Right lobe of liver (tissue), 6 donors: Measurements from ENCODE around the gene FYN. TPM values are rescaled to one million over a fixed set of nuclear protein-coding genes. Genes with fewer than 3 reads are reported as not detected.

ENCODE experiments used
- ATAC-seq, 4 donors: fragments of 200-7000 bp; cut with Tn5 transposase; one replicate each; pipeline ENCODE4 v1.9.1; 2020; ENCODE audit warnings: mild to moderate bottlenecking in 4 of 4, moderate library complexity in 4 of 4
- DNase-seq, 3 donors: peaks; one replicate each; pipeline ENCODE4 v3.0.0-alpha.2; 2020
- H3K27ac ChIP-seq, 3 donors: fragments of 200-600 bp; one replicate each; pipeline ENCODE4 v1.8.0; 2022
- H3K27me3 ChIP-seq, 2 donors: fragments of 200-600 bp; one replicate each; pipeline ENCODE4 v1.8.0; 2022
- H3K36me3 ChIP-seq, 4 donors: fragments of 200-600 bp; sonication (generic) in 1 of 4; one replicate each; pipeline versions ENCODE4 v1.5.1 to v1.8.0; 2017 to 2022; ENCODE audit warnings: control low read depth in 1 of 4
- H3K4me1 ChIP-seq, 4 donors: fragments of 200-600 bp; sonication (generic) in 1 of 4; one replicate each; pipeline versions ENCODE4 v1.5.1 to v1.8.0; 2017 to 2022; ENCODE audit warnings: control low read depth in 1 of 4
- H3K4me3 ChIP-seq, 3 donors: fragments of 200-600 bp; one replicate each; pipeline ENCODE4 v1.8.0; 2022
- H3K9me3 ChIP-seq, 4 donors: fragments of 200-600 bp; sonication (generic) in 1 of 4; one replicate each; pipeline versions ENCODE4 v1.5.1 to v1.8.0; 2017 to 2022; ENCODE audit warnings: control low read depth in 1 of 4
- POLR2A ChIP-seq: fragments of 450-650 bp; IDR thresholded peaks from one replicate; pipeline ENCODE4 v1.6.1; 2017; ENCODE audit warnings: antibody characterized with exemption, mild to moderate bottlenecking
- WGBS: methylation state at CpG from one replicate; pipeline ENCODE4 v1.1.6; 2018; ENCODE audit warnings: low coverage, low lambda C conversion rate; ENCODE audit not compliant: insufficient coverage; ENCODE audit errors: missing lambda C conversion rate; 5-methylcytosine and 5-hydroxymethylcytosine counted together
- intact Hi-C, 2 donors: fragments of 100-400 bp; cut with DNase I; formaldehyde crosslinking; loops; one replicate each; pipeline versions ENCODE4 v1.11.2 to v1.14.1; 2022
- total RNA-seq, 6 experiments: library from RNA; depleted of rRNA in 2 of 6; stranded (reverse); fragments of >200 nt in 2 of 6; fragmentation: NEBNext Ultra II Directional in 3 of 6; extraction: Animal tissue kit (Norgen Biotek cat#: 25700) in 3 of 6; gene quantifications; one replicate each; pipeline versions ENCODE4 v1.1.0 to v1.2.4, GENCODE V29; 2016 to 2023
- TF ChIP-seq, protein P1 (sequence below), 4 donors: fragments of 200-600 bp in 3 of 4; fragments of 450-650 bp in 1 of 4; IDR thresholded peaks; one replicate each; pipeline versions ENCODE4 v1.5.1 to v1.8.0; 2016 to 2022; ENCODE audit warnings: antibody characterized with exemption in 4 of 4, mild to moderate bottlenecking in 2 of 4
- donor health status: DM: no; HTN: yes; CAD: no.
- donor health status: DM: no; HTN: no; CAD: no.
- donor health status: DM: no; HTN: no; CAD: no.
- donor health status: DM: no; HTN: yes; CAD: no.
- donor health status: DM: no; HTN: yes; CAD: no.

FYN gene
- total RNA-seq, 6 experiments from 2014 or later: 16.8 to 33.7 (median 23.5) TPM

DNA sequence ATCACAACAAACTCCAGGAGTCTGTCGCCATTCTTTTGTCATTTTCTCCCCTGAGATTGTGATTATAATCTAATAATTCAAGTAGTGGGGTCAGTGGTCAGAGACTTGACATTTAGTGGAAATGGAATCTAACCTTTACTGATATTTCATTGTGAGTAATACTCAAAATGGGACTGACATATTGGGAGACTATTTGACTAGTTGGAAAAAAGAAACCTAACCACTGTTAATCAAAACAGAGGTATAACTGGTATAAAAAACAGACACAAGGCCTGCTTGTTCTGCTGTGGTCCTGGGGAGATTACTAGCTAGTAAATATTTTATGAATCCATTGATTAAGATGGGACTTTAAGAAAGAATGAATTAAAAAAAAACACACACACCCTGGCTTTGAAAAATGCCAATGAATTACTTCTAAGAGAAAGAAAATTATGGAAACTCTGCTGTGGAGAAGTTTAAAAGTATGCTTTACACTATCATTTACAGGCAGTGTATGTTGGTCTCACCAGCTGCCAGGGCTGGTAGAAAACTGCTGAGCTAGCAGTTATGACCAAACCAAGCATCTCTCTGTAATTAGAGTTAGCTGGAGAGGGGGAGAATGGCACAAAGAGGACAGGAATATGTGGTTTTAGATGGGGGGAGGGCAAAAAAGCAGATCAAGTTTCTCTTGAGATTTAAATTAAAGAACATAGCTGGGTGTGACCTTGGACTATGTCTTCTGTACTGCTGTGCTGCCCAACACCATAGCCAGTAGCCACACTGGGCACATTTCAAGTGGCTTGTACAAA, 103.7 kb downstream of the FYN start:
- no peak for ATAC-seq
- H3K27ac ChIP-seq: no peak overlapping the region
- H3K27me3 ChIP-seq: no peaks in the 10 kb centered on the region
- WGBS: 85% methylated on average over 1 of the region's 1 CpG
- H3K4me1 ChIP-seq: no peaks in the 10 kb centered on the region
- no peaks in the 10 kb centered on the region for H3K9me3 ChIP-seq
- DNase-seq: no peak
- H3K4me3 ChIP-seq: no peak overlapping the region
- H3K36me3 ChIP-seq: no peaks in the 10 kb centered on the region
- TF ChIP-seq, protein P1, sequence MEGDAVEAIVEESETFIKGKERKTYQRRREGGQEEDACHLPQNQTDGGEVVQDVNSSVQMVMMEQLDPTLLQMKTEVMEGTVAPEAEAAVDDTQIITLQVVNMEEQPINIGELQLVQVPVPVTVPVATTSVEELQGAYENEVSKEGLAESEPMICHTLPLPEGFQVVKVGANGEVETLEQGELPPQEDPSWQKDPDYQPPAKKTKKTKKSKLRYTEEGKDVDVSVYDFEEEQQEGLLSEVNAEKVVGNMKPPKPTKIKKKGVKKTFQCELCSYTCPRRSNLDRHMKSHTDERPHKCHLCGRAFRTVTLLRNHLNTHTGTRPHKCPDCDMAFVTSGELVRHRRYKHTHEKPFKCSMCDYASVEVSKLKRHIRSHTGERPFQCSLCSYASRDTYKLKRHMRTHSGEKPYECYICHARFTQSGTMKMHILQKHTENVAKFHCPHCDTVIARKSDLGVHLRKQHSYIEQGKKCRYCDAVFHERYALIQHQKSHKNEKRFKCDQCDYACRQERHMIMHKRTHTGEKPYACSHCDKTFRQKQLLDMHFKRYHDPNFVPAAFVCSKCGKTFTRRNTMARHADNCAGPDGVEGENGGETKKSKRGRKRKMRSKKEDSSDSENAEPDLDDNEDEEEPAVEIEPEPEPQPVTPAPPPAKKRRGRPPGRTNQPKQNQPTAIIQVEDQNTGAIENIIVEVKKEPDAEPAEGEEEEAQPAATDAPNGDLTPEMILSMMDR (IDR thresholded peaks at IDR 0.05): no peak
- TF ChIP-seq POLR2A: no peak
- intact Hi-C loops: no loop called here

DNA sequence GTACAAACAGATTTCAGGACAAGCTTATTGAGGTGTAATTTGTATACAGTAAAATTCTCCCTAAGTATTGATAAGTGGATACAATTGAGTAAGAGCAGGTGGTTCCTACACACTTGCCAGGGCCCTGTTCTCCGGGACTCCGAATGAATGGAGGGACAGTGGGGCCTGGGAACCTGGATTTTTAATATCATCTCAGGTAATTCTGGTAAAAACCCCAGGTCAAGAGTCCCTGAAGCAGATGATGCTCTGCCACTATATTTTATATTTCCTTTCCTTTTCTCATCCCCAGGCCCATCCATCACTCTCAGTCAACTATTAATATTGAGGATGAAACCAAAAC, 104.9 kb downstream of the FYN start:
- intact Hi-C loops: no loop called here
- TF ChIP-seq, protein P1 (IDR thresholded peaks at IDR 0.05): no peak
- H3K27ac ChIP-seq: no peak overlapping the region
- H3K27me3 ChIP-seq: no peaks in the 10 kb centered on the region
- ATAC-seq: no peak
- no peak for DNase-seq
- WGBS: 76% methylated on average over 2 of the region's 2 CpGs
- H3K9me3 ChIP-seq: no peaks in the 10 kb centered on the region
- H3K4me3 ChIP-seq: no peak overlapping the region
- no peaks in the 10 kb centered on the region for H3K4me1 ChIP-seq
- no peaks in the 10 kb centered on the region for H3K36me3 ChIP-seq

DNA sequence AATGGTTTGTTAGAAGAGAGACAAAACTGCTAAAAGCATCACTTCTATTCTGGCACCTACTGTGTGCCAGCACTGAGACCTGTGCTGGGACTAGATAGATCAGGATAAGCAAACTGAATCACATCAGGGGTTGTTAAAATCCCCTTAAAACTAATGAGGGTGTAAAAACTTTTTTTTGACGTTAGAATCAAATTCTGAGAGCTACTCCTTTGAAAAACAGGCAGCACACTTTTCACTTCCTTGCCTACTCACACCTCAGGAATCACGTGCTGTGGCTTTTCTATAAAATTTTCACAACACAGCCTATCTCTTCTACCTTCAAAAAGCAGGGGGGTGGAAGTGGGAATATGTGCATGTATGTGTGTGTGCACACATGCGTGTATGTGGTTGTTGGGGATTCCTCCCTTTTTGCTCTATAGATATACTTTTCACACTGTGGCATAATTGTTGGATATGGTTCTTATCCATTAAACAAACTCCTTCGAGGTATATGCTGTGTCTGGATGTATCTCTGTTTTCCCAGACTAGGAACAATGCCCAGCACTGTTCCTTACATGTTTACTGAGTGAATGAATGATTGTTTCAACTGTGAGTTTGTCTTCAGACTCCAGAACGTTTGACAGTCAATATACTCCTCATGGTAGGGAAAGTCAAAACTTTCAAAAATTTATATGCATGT, 105.4 kb downstream of the FYN start:
- no peak for ATAC-seq
- intact Hi-C loops: no loop called here
- TF ChIP-seq, protein P1 (IDR thresholded peaks at IDR 0.05): no peak
- no peak for TF ChIP-seq POLR2A
- no peaks in the 10 kb centered on the region for H3K9me3 ChIP-seq
- 41% methylated on average over 5 of the region's 5 CpGs for whole genome bisulfite sequencing
- H3K36me3 ChIP-seq: no peaks in the 10 kb centered on the region
- H3K4me3 ChIP-seq: no peak overlapping the region
- no peaks in the 10 kb centered on the region for H3K4me1 ChIP-seq
- H3K27ac ChIP-seq: no peak overlapping the region
- H3K27me3 ChIP-seq: no peaks in the 10 kb centered on the region
- DNase-seq: no peak

DNA sequence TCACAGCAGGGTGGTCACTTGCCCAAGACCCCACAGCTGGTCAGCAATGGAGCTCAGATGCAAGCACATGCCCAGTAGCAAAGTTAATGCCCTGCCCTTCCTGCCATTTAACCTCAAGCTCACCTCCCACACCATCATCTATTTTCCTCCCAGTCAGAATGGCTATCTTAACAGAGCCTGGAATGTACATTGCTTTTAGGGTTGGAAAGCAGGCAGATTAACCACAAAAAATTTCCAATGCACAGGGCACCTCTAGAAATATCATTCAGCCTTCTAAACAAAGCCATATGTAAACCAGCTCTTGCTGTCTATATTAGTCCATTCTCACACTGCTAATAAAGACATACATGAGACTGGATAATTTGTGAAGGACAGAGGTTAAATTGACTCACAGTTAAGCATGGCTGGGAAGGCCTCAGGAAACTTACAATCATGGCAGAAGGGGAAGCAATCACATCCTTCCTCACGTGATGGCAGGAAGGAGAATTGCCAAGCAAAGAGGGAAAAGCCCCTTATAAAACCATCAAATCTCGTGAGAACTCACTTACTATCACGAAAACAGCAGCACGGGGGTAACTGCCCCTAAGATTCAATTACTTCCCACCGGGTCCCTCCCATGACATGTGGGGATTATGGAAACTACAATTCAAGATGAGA, 106.9 kb downstream of the FYN start:
- no peak overlapping the region for H3K27ac ChIP-seq
- H3K27me3 ChIP-seq: no peaks in the 10 kb centered on the region
- WGBS: 48% methylated on average over 5 of the region's 5 CpGs
- intact Hi-C loops: no loop called here
- H3K9me3 ChIP-seq: no peaks in the 10 kb centered on the region
- H3K36me3 ChIP-seq: no peaks in the 10 kb centered on the region
- DNase-seq: no peak
- TF ChIP-seq, protein P1 (IDR thresholded peaks at IDR 0.05): no peak
- no peak for TF ChIP-seq POLR2A
- no peaks in the 10 kb centered on the region for H3K4me1 ChIP-seq
- no peak for ATAC-seq
- no peak overlapping the region for H3K4me3 ChIP-seq
